WTC11 (cell line): Measurements from ENCODE around the gene FAM111A. TPM values are rescaled to one million over a fixed set of nuclear protein-coding genes. Genes with fewer than 3 reads are reported as not detected.

Experiments used
- ATAC-seq: fragments of 200-7000 bp; cut with Tn5 transposase; 2 replicates; pipeline ENCODE4 v1.10.0; 2021; ENCODE audit warnings: mild to moderate bottlenecking, moderate library complexity
- CTCF ChIA-PET: fragments of 300-600 bp; sonication (Branson Sonifier 250); formaldehyde crosslinking; loops from one replicate; lab custom pipeline; 2021; ENCODE audit warnings: antibody characterized with exemption; lab: Charles Lee
- POLR2A ChIA-PET: fragments of 350-600 bp; sonication (Branson Sonifier 250); formaldehyde crosslinking; loops from one replicate; lab custom pipeline; 2021; ENCODE audit warnings: antibody characterized with exemption; lab: Charles Lee
- DNase-seq: peaks from one replicate; pipeline ENCODE4 v3.0.0; 2021; ENCODE audit warnings: low spot score
- H3K27ac Mint-ChIP-seq: 2 replicates; pipeline ENCODE4 v1.8.0; 2021; ENCODE audit warnings: mixed read lengths
- H3K27me3 Mint-ChIP-seq: 2 replicates; pipeline ENCODE4 v1.8.0; 2021; ENCODE audit warnings: low read depth, mild to moderate bottlenecking, moderate library complexity, mixed read lengths
- H3K36me3 Mint-ChIP-seq: 2 replicates; pipeline ENCODE4 v1.8.0; 2021; ENCODE audit warnings: mixed read lengths
- H3K4me1 Mint-ChIP-seq: 2 replicates; pipeline ENCODE4 v1.8.0; 2022; ENCODE audit warnings: mixed read lengths
- H3K4me3 Mint-ChIP-seq: 2 replicates; pipeline ENCODE4 v1.8.0; 2021; ENCODE audit warnings: mild to moderate bottlenecking, moderate library complexity, mixed read lengths
- H3K9me3 Mint-ChIP-seq: 2 replicates; pipeline ENCODE4 v1.8.0; 2021; ENCODE audit warnings: mixed read lengths
- ATF3 ChIP-seq: sonication (generic); formaldehyde crosslinking; conservative IDR thresholded peaks from 2 replicates; pipeline ENCODE4 v1.8.1; 2022; ENCODE audit warnings: mild to moderate bottlenecking, missing genetic modification reagents
- EMX1 ChIP-seq: fragments of 250-450 bp; sonication (Bioruptor Pico); IDR thresholded peaks from 2 replicates; pipeline ENCODE4 v1.8.0; 2021; ENCODE audit warnings: mild to moderate bottlenecking
- JUN ChIP-seq: sonication (generic); formaldehyde crosslinking; IDR thresholded peaks from 2 replicates; pipeline ENCODE4 v1.8.0; 2023; ENCODE audit warnings: mild to moderate bottlenecking, missing genetic modification reagents
- NR2C2 ChIP-seq: sonication (generic); formaldehyde crosslinking; IDR thresholded peaks from 2 replicates; pipeline ENCODE4 v1.8.0; 2022; ENCODE audit warnings: mild to moderate bottlenecking, missing genetic modification reagents
- STAT6 ChIP-seq: sonication (generic); formaldehyde crosslinking; conservative IDR thresholded peaks from 2 replicates; pipeline ENCODE4 v1.8.1; 2023; ENCODE audit warnings: mild to moderate bottlenecking, low read depth, missing genetic modification reagents, moderate library complexity
- USF1 ChIP-seq: sonication (generic); formaldehyde crosslinking; IDR thresholded peaks from 2 replicates; pipeline ENCODE4 v1.8.0; 2022; ENCODE audit warnings: mild to moderate bottlenecking, missing genetic modification reagents
- ZNF416 ChIP-seq: fragments of 250-450 bp; sonication (Bioruptor Pico); IDR thresholded peaks from 2 replicates; pipeline ENCODE4 v1.9.0; 2021; ENCODE audit warnings: mild to moderate bottlenecking, inconsistent platforms
- ZNF423 ChIP-seq: fragments of 250-450 bp; sonication (Bioruptor Pico); IDR thresholded peaks from 2 replicates; pipeline ENCODE4 v2.1.2; 2022; ENCODE audit warnings: mild to moderate bottlenecking, moderate library complexity
- ZNF425 ChIP-seq: fragments of 250-450 bp; sonication (Bioruptor Pico); conservative IDR thresholded peaks from 2 replicates; pipeline ENCODE4 v1.9.0; 2021; ENCODE audit warnings: mild to moderate bottlenecking
- ZNF512 ChIP-seq: sonication (generic); formaldehyde crosslinking; IDR thresholded peaks from 2 replicates; pipeline ENCODE4 v1.8.1; 2022; ENCODE audit warnings: missing genetic modification reagents, borderline replicate concordance
- ZNF532 ChIP-seq: fragments of 250-450 bp; sonication (Bioruptor Pico); IDR thresholded peaks from 2 replicates; pipeline ENCODE4 v1.9.0; 2021; ENCODE audit warnings: mild to moderate bottlenecking, borderline replicate concordance
- total RNA-seq: library from RNA; stranded (reverse); gene quantifications from 3 replicates; pipeline ENCODE4 v1.2.3, GENCODE V29; 2021
- TF ChIP-seq, protein P1 (sequence below): sonication (generic); formaldehyde crosslinking; IDR thresholded peaks from 2 replicates; pipeline ENCODE4 v1.8.1; 2022; ENCODE audit warnings: mild to moderate bottlenecking, moderate library complexity, missing genetic modification reagents

The FAM111A gene
- total RNA-seq, 1 experiment from 2014 or later: 18.8 TPM

- H3K4me3 Mint-ChIP-seq: no peak overlapping the region
Measured at GRCh38 chr11:59178402-59178801, 35.7 kb downstream of the FAM111A start.

GRCh38 chr11:59179121-59179520, 36.5 kb downstream of the FAM111A start:
- peaks cover 36% of the 10 kb centered on the region for H3K4me1 Mint-ChIP-seq

More at GRCh38 chr11:59178402-59178801, 35.7 kb downstream of the FAM111A start:
- Mint-ChIP-seq H3K27ac (no peak overlapping the region), H3K27me3 (no peaks in the 10 kb centered on the region; the same call in 1 of the 2 replicates), H3K9me3 (peaks cover 15% of the 10 kb centered on the region), H3K36me3 (peaks cover 35% of the 10 kb centered on the region), H3K4me1 (peaks cover 40% of the 10 kb centered on the region)
- TF ChIP-seq ZNF532 (CRISPR knock-in tag): no peak
- ATAC-seq (no peak), DNase-seq (no peak)
- ChIA-PET POLR2A (no interaction called here), CTCF (interaction anchor here (1.6 to 14.2 kb wide), 2 partner anchors 5 to 20 kb away, joined by 6 to 382 read pairs; no protein-coding TSS in a partner anchor)

GRCh38 chr11:59180168-59180776, 37.6 kb downstream of the FAM111A start:
- peaks cover 35% of the 10 kb centered on the region for H3K36me3 Mint-ChIP-seq
- no peaks in the 10 kb centered on the region; the same call in 1 of the 2 replicates for H3K27me3 Mint-ChIP-seq
- CTCF ChIA-PET: interaction anchor here (1.4 to 8.6 kb wide), 4 partner anchors 8 to 44 kb away, joined by 3 to 382 read pairs (median 7); partner anchors contain the start of gene DTX4
- peaks cover 15% of the 10 kb centered on the region for H3K9me3 Mint-ChIP-seq
- POLR2A ChIA-PET: no interaction called here
- H3K27ac Mint-ChIP-seq: no peak overlapping the region
- DNase-seq: no peak
- no peak for ATAC-seq
- H3K4me3 Mint-ChIP-seq: no peak overlapping the region
- peaks cover 34% of the 10 kb centered on the region for H3K4me1 Mint-ChIP-seq
- TF ChIP-seq ZNF416 (CRISPR knock-in tag) (no peak), ZNF423 (CRISPR knock-in tag) (no peak), ZNF512 (CRISPR knock-in tag) (no peak), NR2C2 (CRISPR knock-in tag) (no peak), STAT6 (CRISPR knock-in tag) (no peak), USF1 (no peak), ZNF425 (CRISPR knock-in tag) (no peak)

More at GRCh38 chr11:59179121-59179520, 36.5 kb downstream of the FAM111A start:
- Mint-ChIP-seq H3K9me3 (peaks cover 15% of the 10 kb centered on the region), H3K4me3 (no peak overlapping the region), H3K27me3 (no peaks in the 10 kb centered on the region; the same call in 1 of the 2 replicates), H3K36me3 (peaks cover 35% of the 10 kb centered on the region), H3K27ac (no peak overlapping the region)
- no peak for TF ChIP-seq USF1
- no peak for TF ChIP-seq EMX1 (CRISPR knock-in tag)
- TF ChIP-seq ATF3 (CRISPR knock-in tag): no peak
- TF ChIP-seq, protein P1, sequence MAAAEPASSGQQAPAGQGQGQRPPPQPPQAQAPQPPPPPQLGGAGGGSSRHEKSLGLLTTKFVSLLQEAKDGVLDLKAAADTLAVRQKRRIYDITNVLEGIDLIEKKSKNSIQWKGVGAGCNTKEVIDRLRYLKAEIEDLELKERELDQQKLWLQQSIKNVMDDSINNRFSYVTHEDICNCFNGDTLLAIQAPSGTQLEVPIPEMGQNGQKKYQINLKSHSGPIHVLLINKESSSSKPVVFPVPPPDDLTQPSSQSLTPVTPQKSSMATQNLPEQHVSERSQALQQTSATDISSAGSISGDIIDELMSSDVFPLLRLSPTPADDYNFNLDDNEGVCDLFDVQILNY (CRISPR knock-in tag): no peak
- no peak for TF ChIP-seq JUN (CRISPR knock-in tag)
- ChIA-PET POLR2A (no interaction called here), CTCF (interaction anchor here (1.6 to 14.2 kb wide), 4 partner anchors 5 to 43 kb away, joined by 3 to 382 read pairs (median 8); no protein-coding TSS in a partner anchor)
- DNase-seq: no peak
- no peak for ATAC-seq
